Vagina (tissue), 2 donors: ENCODE data around the gene ADAMTS15. TPM values are rescaled to one million over a fixed set of nuclear protein-coding genes. Genes with fewer than 3 reads are reported as not detected.

Experiments used
- DNase-seq, 2 donors: peaks; one replicate each; pipeline ENCODE4 v3.0.0-alpha.2; 2017; ENCODE audit errors: extremely low spot score in 2 of 2
- H3K27ac ChIP-seq: fragments of 200-600 bp; sonication (generic); one replicate; pipeline ENCODE4 v1.5.1; 2019
- H3K27me3 ChIP-seq: fragments of 200-600 bp; sonication (generic); one replicate; pipeline ENCODE4 v1.5.1; 2019
- H3K36me3 ChIP-seq, 2 donors: fragments of 200-600 bp; sonication (generic); one replicate each; pipeline ENCODE4 v1.5.1; 2017 to 2019
- H3K4me1 ChIP-seq: fragments of 200-600 bp; sonication (generic); one replicate; pipeline ENCODE4 v1.5.1; 2019
- H3K4me3 ChIP-seq, 2 donors: fragments of 200-600 bp; sonication (generic); 1 replicate in 1 of 2; 2 replicates in 1 of 2; pipeline ENCODE4 v1.5.1; 2016 to 2019
- H3K9me3 ChIP-seq: fragments of 200-600 bp; sonication (generic); one replicate; pipeline ENCODE4 v1.5.1; 2019
- CTCF ChIP-seq, 3 experiments: fragments of 450-650 bp in 2 of 3; fragments of 200-600 bp in 1 of 3; sonication (generic) in 1 of 3; IDR thresholded peaks; one replicate each; pipeline ENCODE4 v1.5.1; 2017 to 2019; ENCODE audit warnings: antibody characterized with exemption in 3 of 3, mild to moderate bottlenecking in 2 of 3, moderate library complexity in 2 of 3
- POLR2A ChIP-seq, 2 donors: fragments of 450-650 bp; IDR thresholded peaks; one replicate each; pipeline ENCODE4 v1.6.1; 2017; ENCODE audit warnings: antibody characterized with exemption in 2 of 2, mild to moderate bottlenecking in 2 of 2, moderate library complexity in 2 of 2
- POLR2AphosphoS5 ChIP-seq, 2 donors: sonication (generic); formaldehyde crosslinking; IDR thresholded peaks; one replicate each; pipeline ENCODE4 v1.9.0; 2017; ENCODE audit warnings: antibody characterized with exemption in 2 of 2, mild to moderate bottlenecking in 2 of 2, low read depth in 1 of 2; ENCODE audit not compliant: insufficient read depth in 1 of 2
- intact Hi-C: fragments of 100-400 bp; cut with DNase I; formaldehyde crosslinking; loops from one replicate; pipeline ENCODE4 v1.15.1; 2023
- total RNA-seq: library from RNA; depleted of rRNA; stranded (reverse); fragments of >200 nt; gene quantifications from one replicate; pipeline ENCODE4 v1.2.3, GENCODE V29; 2016

ADAMTS15 gene
- total RNA-seq, 1 donor from 2014 or later: 12.0 TPM

DNA sequence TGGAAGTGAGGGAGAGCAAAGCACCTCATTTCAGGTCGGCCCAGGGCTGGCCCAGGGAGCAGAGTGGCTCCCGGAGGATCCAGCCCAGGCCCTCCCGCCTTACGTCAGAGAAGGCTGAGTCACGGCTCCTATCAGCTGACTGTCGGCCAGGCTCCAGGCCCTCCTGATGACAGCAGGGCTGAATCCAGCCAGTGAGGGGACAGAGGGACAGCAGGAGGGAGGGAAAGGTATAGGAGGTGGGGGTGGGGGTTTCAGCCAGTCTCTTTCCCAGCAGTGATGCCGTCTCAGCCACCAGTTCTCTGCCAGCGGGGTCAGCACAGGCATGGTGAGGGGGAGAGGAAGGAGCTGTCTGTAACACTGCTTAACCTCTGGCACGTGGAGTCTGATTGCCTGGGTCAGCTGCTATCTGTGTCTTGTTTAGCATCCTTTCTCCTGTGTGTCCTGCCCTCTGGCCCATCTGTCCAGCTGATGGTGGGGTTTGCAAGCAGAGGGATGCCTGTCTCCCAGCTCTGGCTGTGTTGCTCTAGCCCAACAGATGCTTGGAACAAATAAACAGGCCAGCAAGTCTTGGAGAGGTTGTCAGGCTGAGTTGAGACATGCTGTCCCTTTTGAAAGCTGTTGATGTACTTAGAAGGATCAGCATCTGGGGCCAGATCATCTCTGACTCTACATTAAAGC, 74.0 kb downstream of the ADAMTS15 start:
- DNase-seq: peak in 1 of 2 donors; percentile 97
- no peak overlapping the region for H3K4me3 ChIP-seq

DNA sequence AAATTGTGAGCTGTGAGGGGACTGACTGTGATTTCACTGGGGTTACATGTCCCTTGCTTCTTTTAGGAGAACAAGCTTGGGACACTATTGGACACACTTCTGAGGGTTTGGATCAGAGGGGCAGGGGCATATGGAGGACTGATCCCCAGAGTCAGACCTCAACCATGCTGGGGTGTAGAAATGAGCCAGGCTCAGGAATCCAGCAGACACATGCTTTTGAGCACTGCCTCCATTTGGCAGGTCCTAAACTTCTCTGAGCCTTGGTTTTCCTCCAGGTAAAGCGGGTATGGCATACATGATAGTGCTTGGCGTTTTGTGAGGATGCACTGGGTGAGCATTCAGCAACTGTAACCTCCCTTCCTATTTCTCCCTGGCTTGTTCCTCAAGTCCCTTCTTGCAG, 74.7 kb downstream of the ADAMTS15 start:
- intact Hi-C loops: loop anchor here (2.0 kb wide), 1 partner anchor 82 kb away; no protein-coding TSS in a partner anchor
- peaks cover 25% of the 10 kb centered on the region for H3K4me1 ChIP-seq
- no peaks in the 10 kb centered on the region for H3K9me3 ChIP-seq
- peak overlapping the region; percentile 92 for H3K27ac ChIP-seq
- TF ChIP-seq POLR2AphosphoS5 (IDR thresholded peaks at IDR 0.05; ENCODE audit: insufficient read depth in 1 of 2, low read depth in 1 of 2) (no peak), CTCF (IDR thresholded peaks at IDR 0.05) (no peak), POLR2A (IDR thresholded peaks at IDR 0.05) (no peak)
- H3K4me3 ChIP-seq: no peak overlapping the region
- H3K36me3 ChIP-seq: no peaks in the 10 kb centered on the region
- no peak for DNase-seq
- H3K27me3 ChIP-seq: no peaks in the 10 kb centered on the region

More for the DNA sequence above, 74.0 kb downstream of the ADAMTS15 start:
- H3K27me3 ChIP-seq: no peaks in the 10 kb centered on the region
- intact Hi-C loops: loop anchor here (2.0 kb wide), 1 partner anchor 82 kb away; no protein-coding TSS in a partner anchor
- H3K4me1 ChIP-seq: peaks cover 25% of the 10 kb centered on the region
- H3K36me3 ChIP-seq: no peaks in the 10 kb centered on the region
- H3K9me3 ChIP-seq: no peaks in the 10 kb centered on the region
- peak overlapping the region; percentile 92 for H3K27ac ChIP-seq
- TF ChIP-seq CTCF (IDR thresholded peaks at IDR 0.05) (no peak), POLR2A (IDR thresholded peaks at IDR 0.05) (no peak), POLR2AphosphoS5 (IDR thresholded peaks at IDR 0.05; ENCODE audit: insufficient read depth in 1 of 2, low read depth in 1 of 2) (peak; percentile 77 to 91)

GRCh38 chr11:130523609-130524008, 75.2 kb downstream of the ADAMTS15 start:
- H3K4me3 ChIP-seq: no peak overlapping the region
- intact Hi-C loops: loop anchor here (2.0 kb wide), 1 partner anchor 81 kb away; no protein-coding TSS in a partner anchor
- no peak for DNase-seq
- peak overlapping the region; percentile 92 for H3K27ac ChIP-seq
- no peaks in the 10 kb centered on the region for H3K9me3 ChIP-seq
- peak in 1 of 2 donors; percentile 52 for TF ChIP-seq POLR2AphosphoS5 (IDR thresholded peaks at IDR 0.05; ENCODE audit: insufficient read depth in 1 of 2, low read depth in 1 of 2)
- TF ChIP-seq POLR2A (IDR thresholded peaks at IDR 0.05): no peak
- no peaks in the 10 kb centered on the region for H3K36me3 ChIP-seq
- no peaks in the 10 kb centered on the region for H3K27me3 ChIP-seq
- peaks cover 25% of the 10 kb centered on the region for H3K4me1 ChIP-seq

DNA sequence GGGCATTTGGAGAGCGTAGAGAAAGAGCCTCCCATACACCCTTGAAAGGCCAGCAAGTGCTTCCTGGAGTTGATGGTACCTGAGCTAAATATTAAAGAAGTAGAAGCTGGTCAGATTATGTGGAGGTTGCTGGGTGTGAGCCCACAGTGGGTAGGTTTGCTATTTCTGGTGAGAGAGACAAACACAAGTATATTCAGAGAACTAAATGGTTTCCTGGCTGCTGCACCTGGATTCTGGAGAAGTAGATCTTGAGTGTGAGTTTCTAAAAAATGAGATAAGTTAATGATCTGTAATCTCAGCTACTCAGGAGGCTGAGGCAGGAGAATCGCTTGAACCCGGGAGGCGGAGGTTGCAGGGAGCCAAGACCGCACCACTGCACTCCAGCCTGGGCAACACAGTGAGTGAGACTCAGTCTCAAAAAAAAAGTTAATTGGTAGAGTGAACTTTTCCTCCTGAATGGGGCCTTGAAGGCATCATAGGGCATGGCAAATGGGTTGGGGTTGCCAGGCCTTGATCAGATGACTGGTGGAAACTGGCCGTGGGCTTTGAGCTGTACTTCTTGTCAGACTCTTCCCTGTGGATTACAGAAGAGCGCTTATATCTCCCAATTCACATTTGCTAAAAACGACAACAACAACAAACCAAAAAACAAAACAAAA, 75.8 kb downstream of the ADAMTS15 start:
- H3K4me3 ChIP-seq: no peak overlapping the region
- no peaks in the 10 kb centered on the region for H3K9me3 ChIP-seq
- peak in 1 of 2 donors; percentile 77 for DNase-seq
- H3K27ac ChIP-seq: peak overlapping the region; percentile 92
- no peaks in the 10 kb centered on the region for H3K36me3 ChIP-seq
- intact Hi-C loops: no loop called here
- H3K4me1 ChIP-seq: peaks cover 25% of the 10 kb centered on the region
- TF ChIP-seq CTCF (IDR thresholded peaks at IDR 0.05) (no peak), POLR2A (IDR thresholded peaks at IDR 0.05) (no peak), POLR2AphosphoS5 (IDR thresholded peaks at IDR 0.05; ENCODE audit: insufficient read depth in 1 of 2, low read depth in 1 of 2) (no peak)
- H3K27me3 ChIP-seq: no peaks in the 10 kb centered on the region

DNA sequence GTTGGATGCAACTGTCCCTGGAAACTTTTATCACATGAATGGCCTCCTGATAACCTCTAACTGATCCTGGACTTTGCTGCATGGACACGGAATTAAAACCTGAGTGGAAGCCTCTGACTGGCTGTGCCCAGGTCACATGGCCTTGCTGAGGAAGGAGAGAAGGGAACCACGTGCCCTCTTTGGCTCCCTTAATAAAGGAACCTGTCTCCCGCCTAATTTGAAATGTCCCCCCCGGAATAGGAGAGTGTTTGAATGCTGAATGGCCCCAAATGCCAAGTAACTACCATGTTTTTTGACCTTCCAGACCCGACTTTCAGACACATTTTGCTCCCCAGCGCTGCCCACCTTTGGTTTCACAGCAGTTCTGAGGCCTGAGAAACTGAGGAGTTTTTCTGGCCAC, 76.9 kb downstream of the ADAMTS15 start:
- Histone ChIP-seq H3K4me3 (no peak overlapping the region), H3K36me3 (no peaks in the 10 kb centered on the region), H3K4me1 (peaks cover 25% of the 10 kb centered on the region), H3K27ac (no peak overlapping the region), H3K27me3 (no peaks in the 10 kb centered on the region), H3K9me3 (no peaks in the 10 kb centered on the region)
- intact Hi-C loops: no loop called here
- DNase-seq: peak in 1 of 2 donors; percentile 70
- TF ChIP-seq POLR2A (IDR thresholded peaks at IDR 0.05) (no peak), POLR2AphosphoS5 (IDR thresholded peaks at IDR 0.05; ENCODE audit: insufficient read depth in 1 of 2, low read depth in 1 of 2) (no peak), CTCF (IDR thresholded peaks at IDR 0.05) (no peak)

Other genes starting within 250 kb of the ADAMTS15 start
- 70.7 TPM for gene ZBTB44, start 133.7 kb upstream of the ADAMTS15 start, total RNA-seq
- gene ADAMTS8, start 20.0 kb upstream of the ADAMTS15 start, total RNA-seq: 1.5 TPM